ENCODE data around the gene ELMO1.
"Not testable (repeated sequence)": the region's sequence is repeated elsewhere in the genome, so short reads cannot be mapped to it uniquely, and the experiment has no call there.

The ELMO1 gene

GRCh38 chr7:36986948-36987724, 461.5 kb downstream of the ELMO1 start:
- H3K4me1 Mint-ChIP-seq, result peaks cover 31% of the 10 kb centered on the region
- DNase-seq (peak; percentile 59), ATAC-seq (peak; percentile 55)
- H3K27ac Mint-ChIP-seq, result no peak overlapping the region
- H3K27me3 Mint-ChIP-seq, result no peaks in the 10 kb centered on the region
- H3K4me3 Mint-ChIP-seq, result no peak overlapping the region
- H3K9me3 Mint-ChIP-seq, result no peaks in the 10 kb centered on the region

- DNase-seq (no peak), ATAC-seq (no peak)
- Mint-ChIP-seq H3K27me3 (no peaks in the 10 kb centered on the region), H3K9me3 (no peaks in the 10 kb centered on the region), H3K4me1 (peaks cover 31% of the 10 kb centered on the region), H3K4me3 (no peak overlapping the region), H3K27ac (peak overlapping the region in 1 of 2 donors; percentile 1)
These were observed 462.1 kb downstream of the ELMO1 start for GRCh38 chr7:36986511-36986933.

GRCh38 chr7:36985866-36986400, 462.7 kb downstream of the ELMO1 start:
- H3K4me1 Mint-ChIP-seq, result peaks cover 31% of the 10 kb centered on the region
- ATAC-seq (no peak), DNase-seq (no peak)
- H3K27me3 Mint-ChIP-seq, result no peaks in the 10 kb centered on the region
- no peak overlapping the region for H3K4me3 Mint-ChIP-seq
- no peaks in the 10 kb centered on the region for H3K9me3 Mint-ChIP-seq
- H3K27ac Mint-ChIP-seq, result no peak overlapping the region

GRCh38 chr7:36985316-36985715, 463.3 kb downstream of the ELMO1 start:
- no peaks in the 10 kb centered on the region for H3K9me3 Mint-ChIP-seq
- DNase-seq, result no peak
- H3K27ac Mint-ChIP-seq, result no peak overlapping the region
- H3K4me1 Mint-ChIP-seq, result peaks cover 31% of the 10 kb centered on the region
- H3K4me3 Mint-ChIP-seq, result no peak overlapping the region
- H3K27me3 Mint-ChIP-seq, result no peaks in the 10 kb centered on the region
- ATAC-seq, result no peak

- DNase-seq, result no peak
- ATAC-seq, result no peak
- Mint-ChIP-seq H3K4me1 (peaks cover 31% of the 10 kb centered on the region), H3K27ac (peak overlapping the region in 1 of 2 donors; percentile 41), H3K27me3 (no peaks in the 10 kb centered on the region), H3K9me3 (no peaks in the 10 kb centered on the region), H3K4me3 (no peak overlapping the region)
These were observed 463.9 kb downstream of the ELMO1 start for GRCh38 chr7:36984710-36985312.

- no peaks in the 10 kb centered on the region for H3K27me3 Mint-ChIP-seq
- ATAC-seq (no peak), DNase-seq (no peak)
- peaks cover 31% of the 10 kb centered on the region for H3K4me1 Mint-ChIP-seq
- H3K4me3 Mint-ChIP-seq, result no peak overlapping the region
- H3K27ac Mint-ChIP-seq, result no peak overlapping the region
- no peaks in the 10 kb centered on the region for H3K9me3 Mint-ChIP-seq
These were observed 464.6 kb downstream of the ELMO1 start for GRCh38 chr7:36984041-36984521.

GRCh38 chr7:36982766-36983165, 465.9 kb downstream of the ELMO1 start:
- no peaks in the 10 kb centered on the region for H3K27me3 Mint-ChIP-seq
- no peaks in the 10 kb centered on the region for H3K9me3 Mint-ChIP-seq
- DNase-seq (no peak), ATAC-seq (no peak)
- H3K4me1 Mint-ChIP-seq, result peaks cover 31% of the 10 kb centered on the region
- H3K4me3 Mint-ChIP-seq, result no peak overlapping the region
- peak overlapping the region in 1 of 2 donors; percentile 78 for H3K27ac Mint-ChIP-seq

- Mint-ChIP-seq H3K4me1 (peaks cover 6% of the 10 kb centered on the region), H3K27me3 (no peaks in the 10 kb centered on the region), H3K9me3 (no peaks in the 10 kb centered on the region), H3K4me3 (no peak overlapping the region), H3K27ac (no peak overlapping the region)
- ATAC-seq (no peak), DNase-seq (no peak)
These were observed 468.8 kb downstream of the ELMO1 start for GRCh38 chr7:36979810-36980248.

GRCh38 chr7:36978461-36978860, 470.2 kb downstream of the ELMO1 start:
- Mint-ChIP-seq H3K27me3 (no peaks in the 10 kb centered on the region), H3K4me1 (no peaks in the 10 kb centered on the region), H3K9me3 (no peaks in the 10 kb centered on the region), H3K4me3 (no peak overlapping the region), H3K27ac (no peak overlapping the region)
- no peak for ATAC-seq
- no peak for DNase-seq

- no peak for DNase-seq
- H3K27ac Mint-ChIP-seq, result no peak overlapping the region
These were observed 470.8 kb downstream of the ELMO1 start for GRCh38 chr7:36977878-36978277.

GRCh38 chr7:36973534-36973933, 475.1 kb downstream of the ELMO1 start:
- H3K9me3 Mint-ChIP-seq, H3K27me3 Mint-ChIP-seq, DNase-seq, H3K27ac Mint-ChIP-seq, H3K4me3 Mint-ChIP-seq, ATAC-seq: not testable (repeated sequence)
- peaks cover 25% of the 10 kb centered on the region for H3K4me1 Mint-ChIP-seq

More at GRCh38 chr7:36977878-36978277, 470.8 kb downstream of the ELMO1 start:
- Mint-ChIP-seq H3K4me3 (no peak overlapping the region), H3K4me1 (no peaks in the 10 kb centered on the region), H3K27me3 (no peaks in the 10 kb centered on the region), H3K9me3 (no peaks in the 10 kb centered on the region)
- no peak for ATAC-seq

- peaks cover 25% of the 10 kb centered on the region for H3K4me1 Mint-ChIP-seq
- H3K4me3 Mint-ChIP-seq, result no peak overlapping the region
- no peak for DNase-seq
- no peaks in the 10 kb centered on the region for H3K27me3 Mint-ChIP-seq
- H3K9me3 Mint-ChIP-seq, result peaks cover 0 to 6% of the 10 kb centered on the region in 2 donors
- no peak overlapping the region for H3K27ac Mint-ChIP-seq
- no peak for ATAC-seq
These were observed 476.5 kb downstream of the ELMO1 start for GRCh38 chr7:36972140-36972518.

GRCh38 chr7:36971515-36972139, 477.0 kb downstream of the ELMO1 start:
- peak overlapping the region in 1 of 2 donors; percentile 35 for H3K27ac Mint-ChIP-seq
- H3K9me3 Mint-ChIP-seq, result peaks cover 0 to 7% of the 10 kb centered on the region in 2 donors
- H3K4me3 Mint-ChIP-seq, result no peak overlapping the region
- H3K4me1 Mint-ChIP-seq, result peaks cover 25% of the 10 kb centered on the region
- ATAC-seq (no peak), DNase-seq (no peak)
- H3K27me3 Mint-ChIP-seq, result no peaks in the 10 kb centered on the region

GRCh38 chr7:36970551-36971514, 477.8 kb downstream of the ELMO1 start:
- Mint-ChIP-seq H3K9me3 (peaks cover 0 to 7% of the 10 kb centered on the region in 2 donors), H3K4me3 (no peak overlapping the region), H3K27ac (peak overlapping the region in 1 of 2 donors; percentile 76), H3K4me1 (peaks cover 25% of the 10 kb centered on the region), H3K27me3 (no peaks in the 10 kb centered on the region)
- peak; percentile 49 for ATAC-seq
- DNase-seq, result no peak

- DNase-seq, result no peak
- H3K4me3 Mint-ChIP-seq, result no peak overlapping the region
These were observed 479.3 kb downstream of the ELMO1 start for GRCh38 chr7:36969376-36969775.

More at GRCh38 chr7:36969376-36969775, 479.3 kb downstream of the ELMO1 start:
- Mint-ChIP-seq H3K4me1 (peaks cover 34% of the 10 kb centered on the region), H3K27ac (peak overlapping the region in 1 of 2 donors; percentile 7), H3K27me3 (no peaks in the 10 kb centered on the region), H3K9me3 (peaks cover 6 to 15% of the 10 kb centered on the region in 2 donors)
- peak; percentile 79 for ATAC-seq

All from stimulated activated naive CD8-positive, alpha-beta T cell treated with anti-CD3 and anti-CD28 coated beads, Interleukin-15, amount 100 ng/mL, for 72 hours (primary cell).